Neural progenitor cell (in vitro differentiated cells): ENCODE measurements around the gene ZBTB12. TPM values are rescaled to one million over a fixed set of nuclear protein-coding genes. Genes with fewer than 3 reads are reported as not detected.

ENCODE experiments used
- DNase-seq: peaks from one replicate; pipeline ENCODE4 v3.0.0-alpha.2; 2016; ENCODE audit warnings: low spot score
- H2AFZ ChIP-seq: fragments of 200-600 bp; sonication (generic); replicated peaks from 2 replicates; pipeline ENCODE4 v1.6.1; 2016; ENCODE audit warnings: antibody characterized with exemption
- H3F3A ChIP-seq: fragments of 200-600 bp; sonication (generic); 2 replicates; pipeline ENCODE4 v1.6.1; 2016; ENCODE audit warnings: antibody characterized with exemption, low read depth
- H3K27ac ChIP-seq: fragments of 200-600 bp; sonication (generic); 2 replicates; pipeline ENCODE4 v1.5.1; 2016; ENCODE audit warnings: mild to moderate bottlenecking
- H3K27me3 ChIP-seq: fragments of 200-600 bp; sonication (generic); 2 replicates; pipeline ENCODE4 v1.6.1; 2016; ENCODE audit warnings: mild to moderate bottlenecking, moderate library complexity
- H3K36me3 ChIP-seq: fragments of 200-600 bp; sonication (generic); 2 replicates; pipeline ENCODE4 v1.5.1; 2016
- H3K4me1 ChIP-seq: fragments of 200-600 bp; sonication (generic); 2 replicates; pipeline ENCODE4 v1.6.1; 2016; ENCODE audit warnings: mixed run types
- H3K4me2 ChIP-seq: fragments of 200-600 bp; sonication (generic); 2 replicates; pipeline ENCODE4 v1.6.1; 2016
- H3K4me3 ChIP-seq: fragments of 200-600 bp; sonication (generic); 2 replicates; pipeline ENCODE4 v1.5.1; 2016
- H3K79me2 ChIP-seq: fragments of 200-600 bp; sonication (generic); 2 replicates; pipeline ENCODE4 v1.6.1; 2016; ENCODE audit warnings: low read depth
- H3K9ac ChIP-seq: fragments of 200-600 bp; sonication (generic); 2 replicates; pipeline ENCODE4 v1.6.1; 2016
- H3K9me3 ChIP-seq: fragments of 200-600 bp; sonication (generic); 2 replicates; pipeline ENCODE4 v1.5.1; 2016; ENCODE audit warnings: low read depth
- H4K20me1 ChIP-seq: fragments of 200-600 bp; sonication (generic); 2 replicates; pipeline ENCODE4 v1.6.1; 2016; ENCODE audit warnings: low read depth
- H3K27ac Mint-ChIP-seq: 3 replicates; pipeline ENCODE4 v1.8.0; 2021; ENCODE audit warnings: mixed read lengths
- H3K27me3 Mint-ChIP-seq: 2 replicates; pipeline ENCODE4 v1.8.0; 2022; ENCODE audit warnings: low read depth, mild to moderate bottlenecking, inconsistent platforms, moderate library complexity, mixed read lengths; ENCODE audit not compliant: insufficient read depth
- H3K36me3 Mint-ChIP-seq: 3 replicates; pipeline ENCODE4 v1.8.0; 2021; ENCODE audit warnings: mixed read lengths
- H3K4me1 Mint-ChIP-seq: 3 replicates; pipeline ENCODE4 v1.8.0; 2021; ENCODE audit warnings: mixed read lengths
- H3K4me3 Mint-ChIP-seq: 3 replicates; pipeline ENCODE4 v1.8.0; 2021; ENCODE audit warnings: mild to moderate bottlenecking, moderate library complexity, mixed read lengths
- H3K9me3 Mint-ChIP-seq: 3 replicates; pipeline ENCODE4 v1.8.0; 2020; ENCODE audit warnings: mixed read lengths
- EZH2 ChIP-seq: fragments of 200-600 bp; sonication (generic); IDR thresholded peaks from 2 replicates; pipeline ENCODE4 v1.6.1; 2017; ENCODE audit warnings: antibody characterized with exemption, mild to moderate bottlenecking, moderate library complexity
- EZH2phosphoT487 ChIP-seq: fragments of 200-600 bp; sonication (generic); IDR thresholded peaks from 2 replicates; pipeline ENCODE4 v1.6.1; 2017; ENCODE audit warnings: antibody characterized with exemption
- total RNA-seq: library from RNA; depleted of rRNA; stranded (reverse); fragments of >200 nt; gene quantifications from 2 replicates; pipeline ENCODE4 v1.2.3, GENCODE V29; 2015; ENCODE audit warnings: low replicate concordance
- TF ChIP-seq, protein P1 (sequence below): fragments of 200-600 bp; sonication (generic); IDR thresholded peaks from 2 replicates; pipeline ENCODE4 v1.5.1; 2017; ENCODE audit warnings: antibody characterized with exemption, mild to moderate bottlenecking

Gene ZBTB12
- total RNA-seq, 1 donor from 2014 or later, result 8.4 TPM

DNA sequence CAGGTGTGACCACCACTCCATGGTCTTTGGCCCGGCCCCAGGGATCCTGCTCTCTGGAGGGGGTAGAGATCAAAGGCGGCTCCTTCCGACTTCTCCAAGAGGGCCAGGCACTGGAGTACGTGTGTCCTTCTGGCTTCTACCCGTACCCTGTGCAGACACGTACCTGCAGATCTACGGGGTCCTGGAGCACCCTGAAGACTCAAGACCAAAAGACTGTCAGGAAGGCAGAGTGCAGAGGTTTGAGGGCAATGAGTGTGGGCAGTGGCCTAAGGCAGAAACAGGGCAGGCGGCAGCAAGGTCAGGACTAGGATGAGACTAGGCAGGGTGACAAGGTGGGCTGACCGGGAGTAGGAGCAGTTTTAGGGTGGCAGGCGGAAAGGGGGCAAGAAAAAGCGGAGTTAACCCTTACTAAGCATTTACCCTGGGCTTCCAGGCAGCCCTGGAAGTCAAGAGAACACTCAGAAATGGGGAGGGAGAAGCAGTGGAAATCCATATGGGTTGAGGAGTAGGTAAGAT is 44.5 kb upstream of the ZBTB12 start:
- Histone ChIP-seq H3K27me3 (peaks cover 17% of the 10 kb centered on the region), H3K9ac (no peak overlapping the region), H3K79me2 (no peaks in the 10 kb centered on the region), H2AFZ (no peak overlapping the region), H3K4me3 (no peak overlapping the region), H3K4me2 (no peak overlapping the region), H4K20me1 (no peaks in the 10 kb centered on the region), H3K36me3 (no peaks in the 10 kb centered on the region), H3K27ac (no peak overlapping the region), H3K9me3 (no peaks in the 10 kb centered on the region), H3K4me1 (no peaks in the 10 kb centered on the region), H3F3A (no peaks in the 10 kb centered on the region)
- peaks cover 21% of the 10 kb centered on the region for H3K27me3 Mint-ChIP-seq
- no peak for DNase-seq
- H3K9me3 Mint-ChIP-seq, result no peaks in the 10 kb centered on the region
- H3K36me3 Mint-ChIP-seq, result peaks cover 2% of the 10 kb centered on the region
- TF ChIP-seq, protein P1, sequence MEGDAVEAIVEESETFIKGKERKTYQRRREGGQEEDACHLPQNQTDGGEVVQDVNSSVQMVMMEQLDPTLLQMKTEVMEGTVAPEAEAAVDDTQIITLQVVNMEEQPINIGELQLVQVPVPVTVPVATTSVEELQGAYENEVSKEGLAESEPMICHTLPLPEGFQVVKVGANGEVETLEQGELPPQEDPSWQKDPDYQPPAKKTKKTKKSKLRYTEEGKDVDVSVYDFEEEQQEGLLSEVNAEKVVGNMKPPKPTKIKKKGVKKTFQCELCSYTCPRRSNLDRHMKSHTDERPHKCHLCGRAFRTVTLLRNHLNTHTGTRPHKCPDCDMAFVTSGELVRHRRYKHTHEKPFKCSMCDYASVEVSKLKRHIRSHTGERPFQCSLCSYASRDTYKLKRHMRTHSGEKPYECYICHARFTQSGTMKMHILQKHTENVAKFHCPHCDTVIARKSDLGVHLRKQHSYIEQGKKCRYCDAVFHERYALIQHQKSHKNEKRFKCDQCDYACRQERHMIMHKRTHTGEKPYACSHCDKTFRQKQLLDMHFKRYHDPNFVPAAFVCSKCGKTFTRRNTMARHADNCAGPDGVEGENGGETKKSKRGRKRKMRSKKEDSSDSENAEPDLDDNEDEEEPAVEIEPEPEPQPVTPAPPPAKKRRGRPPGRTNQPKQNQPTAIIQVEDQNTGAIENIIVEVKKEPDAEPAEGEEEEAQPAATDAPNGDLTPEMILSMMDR, result no peak
- TF ChIP-seq EZH2, result no peak
- TF ChIP-seq EZH2phosphoT487, result no peak
- no peak overlapping the region for H3K4me3 Mint-ChIP-seq
- H3K27ac Mint-ChIP-seq, result no peak overlapping the region
- H3K4me1 Mint-ChIP-seq, result peaks cover 12% of the 10 kb centered on the region

GRCh38 chr6:31945507-31946369 is 43.9 kb upstream of the ZBTB12 start, which contains the start of gene CFB:
Gene CFB (plus strand): TSS chr6:31946095. CDS start chr6:31946222, 127 bp downstream.
- H3K4me3 Mint-ChIP-seq, result no peak within 1 kb of the TSS

GRCh38 chr6:31945154-31945506 is 43.2 kb upstream of the ZBTB12 start:
- Histone ChIP-seq H2AFZ (peak overlapping the region; percentile 36), H3K4me1 (peaks cover 4% of the 10 kb centered on the region), H3K27me3 (peaks cover 17% of the 10 kb centered on the region), H3K9me3 (no peaks in the 10 kb centered on the region), H3K27ac (no peak overlapping the region), H3K4me2 (no peak overlapping the region), H3F3A (no peaks in the 10 kb centered on the region), H3K79me2 (no peaks in the 10 kb centered on the region), H3K36me3 (no peaks in the 10 kb centered on the region), H3K4me3 (no peak overlapping the region), H3K9ac (no peak overlapping the region), H4K20me1 (no peaks in the 10 kb centered on the region)
- H3K4me3 Mint-ChIP-seq, result no peak overlapping the region
- no peaks in the 10 kb centered on the region for H3K9me3 Mint-ChIP-seq
- TF ChIP-seq, protein P1, result no peak
- no peak for TF ChIP-seq EZH2
- no peak for TF ChIP-seq EZH2phosphoT487
- H3K36me3 Mint-ChIP-seq, result peaks cover 2% of the 10 kb centered on the region
- peaks cover 21% of the 10 kb centered on the region for H3K27me3 Mint-ChIP-seq
- H3K4me1 Mint-ChIP-seq, result peaks cover 18% of the 10 kb centered on the region
- no peak for DNase-seq
- H3K27ac Mint-ChIP-seq, result no peak overlapping the region

More at GRCh38 chr6:31945507-31946369, 43.9 kb upstream of the ZBTB12 start, which contains the start of gene CFB:
- Mint-ChIP-seq H3K36me3 (peaks cover 2% of the 10 kb centered on the region), H3K9me3 (no peaks in the 10 kb centered on the region), H3K4me1 (peaks cover 12% of the 10 kb centered on the region), H3K27ac (peak within 1 kb of the TSS; percentile 12), H3K27me3 (peaks cover 18% of the 10 kb centered on the region)
- Histone ChIP-seq H3K79me2 (no peaks in the 10 kb centered on the region), H3K27ac (no peak within 1 kb of the TSS), H3K9ac (no peak within 1 kb of the TSS), H3K4me3 (no peak within 1 kb of the TSS), H2AFZ (peak within 1 kb of the TSS; percentile 36), H3K4me2 (no peak within 1 kb of the TSS), H3F3A (no peaks in the 10 kb centered on the region), H3K27me3 (peaks cover 17% of the 10 kb centered on the region), H3K36me3 (no peaks in the 10 kb centered on the region), H3K9me3 (no peaks in the 10 kb centered on the region), H4K20me1 (no peaks in the 10 kb centered on the region), H3K4me1 (no peaks in the 10 kb centered on the region)
- TF ChIP-seq, protein P1, result no peak
- TF ChIP-seq EZH2phosphoT487, result no peak
- TF ChIP-seq EZH2, result no peak
- peak; percentile 8 for DNase-seq
